ENCODE results near the gene FLVCR2. TPM values are rescaled to one million over a fixed set of nuclear protein-coding genes. Genes with fewer than 3 reads are reported as not detected.

Gene FLVCR2
- total RNA-seq, 6 donors from 2014 or later = 19.4 to 41.3 (median 31.8) TPM

- Histone ChIP-seq H3K9me3 (no peaks in the 10 kb centered on the region), H3K27ac (no peak overlapping the region), H3K4me1 (no peaks in the 10 kb centered on the region), H3K27me3 (no peaks in the 10 kb centered on the region), H3K4me3 (no peak overlapping the region), H3K36me3 (peaks cover 0 to 3% (median 0%) of the 10 kb centered on the region in 4 donors)
- WGBS, 2 donors = 78 to 80% methylated on average over 3 of the region's 3 CpGs
- TF ChIP-seq POLR2AphosphoS5 (IDR thresholded peaks at IDR 0.05) = no peak
- no peak for TF ChIP-seq POLR2A (IDR thresholded peaks at IDR 0.05)
- no peak for TF ChIP-seq EP300 (IDR thresholded peaks at IDR 0.05)
- no peak for TF ChIP-seq CTCF (IDR thresholded peaks at IDR 0.05)
- no peak for ATAC-seq (ENCODE audit: low FRiP score in 2 of 2)
- no peak for DNase-seq
Measured at GRCh38 chr14:75628816-75629215, 50.4 kb downstream of the FLVCR2 start.

GRCh38 chr14:75630695-75631452, 52.5 kb downstream of the FLVCR2 start:
- Histone ChIP-seq H3K9me3 (no peaks in the 10 kb centered on the region), H3K27ac (no peak overlapping the region), H3K36me3 (peaks cover 0 to 3% (median 0%) of the 10 kb centered on the region in 4 donors), H3K27me3 (no peaks in the 10 kb centered on the region), H3K4me3 (no peak overlapping the region), H3K4me1 (no peaks in the 10 kb centered on the region)
- 90 to 94% methylated on average over 5 to 6 of the region's 6 CpGs for WGBS, 2 donors
- DNase-seq (no peak), ATAC-seq (ENCODE audit: low FRiP score in 2 of 2) (no peak)
- TF ChIP-seq EP300 (IDR thresholded peaks at IDR 0.05) (no peak), POLR2AphosphoS5 (IDR thresholded peaks at IDR 0.05) (no peak), CTCF (IDR thresholded peaks at IDR 0.05) (no peak), POLR2A (IDR thresholded peaks at IDR 0.05) (no peak)

- Histone ChIP-seq H3K27ac (no peak overlapping the region), H3K27me3 (no peaks in the 10 kb centered on the region), H3K9me3 (no peaks in the 10 kb centered on the region), H3K36me3 (peaks cover 0 to 3% (median 0%) of the 10 kb centered on the region in 4 donors), H3K4me1 (no peaks in the 10 kb centered on the region), H3K4me3 (no peak overlapping the region)
- TF ChIP-seq POLR2AphosphoS5 (IDR thresholded peaks at IDR 0.05) (no peak), CTCF (IDR thresholded peaks at IDR 0.05) (no peak), POLR2A (IDR thresholded peaks at IDR 0.05) (no peak), EP300 (IDR thresholded peaks at IDR 0.05) (no peak)
- ATAC-seq (ENCODE audit: low FRiP score in 2 of 2) = no peak
- WGBS, 2 donors = 83 to 84% methylated on average over 5 of the region's 5 CpGs
- DNase-seq = no peak
Measured at GRCh38 chr14:75631453-75631831, 53.0 kb downstream of the FLVCR2 start.

GRCh38 chr14:75634848-75635247, 56.4 kb downstream of the FLVCR2 start:
- TF ChIP-seq CTCF (IDR thresholded peaks at IDR 0.05) (no peak), POLR2A (IDR thresholded peaks at IDR 0.05) (no peak), EP300 (IDR thresholded peaks at IDR 0.05) (no peak), POLR2AphosphoS5 (IDR thresholded peaks at IDR 0.05) (no peak)
- H3K4me1 ChIP-seq = no peaks in the 10 kb centered on the region
- ATAC-seq (ENCODE audit: low FRiP score in 2 of 2) (no peak), DNase-seq (no peak)
- no peak overlapping the region for H3K27ac ChIP-seq
- H3K36me3 ChIP-seq = no peaks in the 10 kb centered on the region
- WGBS, 2 donors = 83 to 87% methylated on average over 5 of the region's 5 CpGs
- H3K27me3 ChIP-seq = no peaks in the 10 kb centered on the region
- no peaks in the 10 kb centered on the region for H3K9me3 ChIP-seq
- no peak overlapping the region for H3K4me3 ChIP-seq
